ENCODE data around the gene MICAL2. TPM values are rescaled to one million over a fixed set of nuclear protein-coding genes. Genes with fewer than 3 reads are reported as not detected.

The MICAL2 gene
- total and polyA plus RNA-seq, 10 of the 15 experiments (the other 5 are each of a cell fraction or from before 2014, with no cell fraction given), result 0.90 to 5.6 (median 2.4) TPM

- Histone ChIP-seq H3K27me3 (replicated peaks in 1 of 2; ENCODE audit: control insufficient read depth in 2 of 2, insufficient read depth in 2 of 2, low read length in 1 of 2) (no peaks in the 10 kb centered on the region), H3K4me3 (no peak overlapping the region; the same call in 1 of the 2 replicates), H3K79me2 (ENCODE audit: control insufficient read depth, insufficient read depth, low read length) (no peaks in the 10 kb centered on the region), H3K27ac (ENCODE audit: control insufficient read depth, insufficient read depth) (peak overlapping the region; percentile 44), H3K4me1 (ENCODE audit: control insufficient read depth, insufficient read depth, low read length) (peaks cover 26% of the 10 kb centered on the region), H3K4me2 (ENCODE audit: control insufficient read depth, insufficient read depth) (peak overlapping the region; percentile 68), H3K36me3 (ENCODE audit: control insufficient read depth in 2 of 2, insufficient read depth in 2 of 2, low read length in 1 of 2) (no peaks in the 10 kb centered on the region), H4K20me1 (ENCODE audit: control insufficient read depth, insufficient read depth) (no peaks in the 10 kb centered on the region), H3K9me3 (replicated peaks; ENCODE audit: control insufficient read depth, insufficient read depth, low read length) (no peaks in the 10 kb centered on the region), H2AFZ (ENCODE audit: control insufficient read depth, low read depth, low read length) (no peak overlapping the region; the same call in 1 of the 2 replicates), H3K9ac (ENCODE audit: control insufficient read depth, insufficient read depth, low read length) (no peak overlapping the region)
- ChIA-PET SMC1A (ENCODE audit: uncharacterized antibody, unreplicated experiment) (interaction anchor here (0.6 to 1.3 kb wide), 2 partner anchors 12 to 23 kb away, joined by 3 to 5 read pairs; no protein-coding TSS in a partner anchor), RAD21 (ENCODE audit: unreplicated experiment) (no interaction called here), CTCF (interaction anchor here (1.3 to 2.8 kb wide), 3 partner anchors 11 to 40 kb away, joined by 4 to 7 read pairs (median 4); no protein-coding TSS in a partner anchor), POLR2A (interaction anchor here (1.3 kb wide), 1 partner anchor 12 kb away, joined by 5 read pairs; no protein-coding TSS in a partner anchor)
- TF ChIP-seq SMC3 (IDR thresholded peaks at IDR 0.05; ENCODE audit: borderline replicate concordance, low read length), result no peak
- no peak for TF ChIP-seq GATAD2B (conservative IDR thresholded peaks at IDR 0.05; ENCODE audit: low read depth)
- TF ChIP-seq JUNB (IDR thresholded peaks at IDR 0.05), result no peak
- TF ChIP-seq SIX5 (IDR thresholded peaks at IDR 0.05; ENCODE audit: low read depth, low read length, severe bottlenecking), result no peak
- DNase-seq (ENCODE audit: low read depth, low spot score) (no peak), ATAC-seq (no peak), FAIRE-seq (no peak)
- in situ Hi-C loops (cut with MboI), result no loop called here
- WGBS (ENCODE audit: insufficient coverage, insufficient replicate concordance, low lambda C conversion rate, missing lambda C conversion rate), result 31% methylated on average over 2 of the region's 2 CpGs
- no TSS peak for BruUV-seq (replicated peaks)
- intact Hi-C loops (cut with micrococcal nuclease; ENCODE audit: unreplicated experiment), result no loop called here
Observed at GRCh38 chr11:12196308-12196707, 85.9 kb downstream of the MICAL2 start.

- DNase-seq (ENCODE audit: low read depth, low spot score), result no peak
- no peak overlapping the region for H2AFZ ChIP-seq (ENCODE audit: control insufficient read depth, low read depth, low read length)
- H3K9me3 ChIP-seq (replicated peaks; ENCODE audit: control insufficient read depth, insufficient read depth, low read length), result no peaks in the 10 kb centered on the region
- POLR2A ChIA-PET, result interaction anchor here (1.3 kb wide), 1 partner anchor 11 kb away, joined by 5 read pairs; no protein-coding TSS in a partner anchor
- FAIRE-seq, result no peak
- SMC1A ChIA-PET (ENCODE audit: uncharacterized antibody, unreplicated experiment), result interaction anchor here (1.1 to 1.9 kb wide), 2 partner anchors 11 to 149 kb away, joined by 3 to 6 read pairs; no protein-coding TSS in a partner anchor
- CTCF ChIA-PET, result interaction anchor here (0.7 to 2.8 kb wide), 2 partner anchors 11 to 39 kb away, joined by 3 to 7 read pairs; no protein-coding TSS in a partner anchor
- no peak overlapping the region for H3K27ac ChIP-seq (ENCODE audit: control insufficient read depth, insufficient read depth)
- no peaks in the 10 kb centered on the region for H3K79me2 ChIP-seq (ENCODE audit: control insufficient read depth, insufficient read depth, low read length)
- H3K9ac ChIP-seq (ENCODE audit: control insufficient read depth, insufficient read depth, low read length), result no peak overlapping the region
- BruUV-seq (replicated peaks), result no TSS peak
- H3K4me2 ChIP-seq (ENCODE audit: control insufficient read depth, insufficient read depth), result peak overlapping the region; percentile 68
- H3K4me3 ChIP-seq, result peak overlapping the region; percentile 29; the same call in 1 of the 2 replicates
- RAD21 ChIA-PET (ENCODE audit: unreplicated experiment), result no interaction called here
- intact Hi-C loops (cut with micrococcal nuclease; ENCODE audit: unreplicated experiment) (no loop called here), in situ Hi-C loops (cut with MboI) (no loop called here)
- peaks cover 26% of the 10 kb centered on the region for H3K4me1 ChIP-seq (ENCODE audit: control insufficient read depth, insufficient read depth, low read length)
- ATAC-seq, result no peak
- H3K27me3 ChIP-seq (replicated peaks in 1 of 2; ENCODE audit: control insufficient read depth in 2 of 2, insufficient read depth in 2 of 2, low read length in 1 of 2), result no peaks in the 10 kb centered on the region
- H4K20me1 ChIP-seq (ENCODE audit: control insufficient read depth, insufficient read depth), result no peaks in the 10 kb centered on the region
- no peaks in the 10 kb centered on the region for H3K36me3 ChIP-seq (ENCODE audit: control insufficient read depth in 2 of 2, insufficient read depth in 2 of 2, low read length in 1 of 2)
- TF ChIP-seq RBBP5 (conservative IDR thresholded peaks at IDR 0.05), result no peak
- no peak for TF ChIP-seq POLR2AphosphoS2 (IDR thresholded peaks at IDR 0.05; ENCODE audit: low read depth, low read length)
- TF ChIP-seq HSF1 (IDR thresholded peaks at IDR 0.05; ENCODE audit: low read depth, low read length), result no peak
- TF ChIP-seq ZNF207 (IDR thresholded peaks at IDR 0.05; ENCODE audit: borderline replicate concordance), result no peak
- TF ChIP-seq YY1 (IDR thresholded peaks at IDR 0.05; ENCODE audit: low read depth, low read length), result no peak
- TF ChIP-seq SIX5 (IDR thresholded peaks at IDR 0.05; ENCODE audit: low read depth, low read length, severe bottlenecking), result no peak
- TF ChIP-seq RB1 (IDR thresholded peaks at IDR 0.05; ENCODE audit: borderline replicate concordance), result no peak
- TF ChIP-seq ZNF592 (IDR thresholded peaks at IDR 0.05), result no peak
- TF ChIP-seq CBX5 (IDR thresholded peaks at IDR 0.05; ENCODE audit: low read depth), result no peak
Observed at GRCh38 chr11:12196872-12197271, 86.5 kb downstream of the MICAL2 start.
